Ascending aorta (tissue), 2 donors: ENCODE data around the gene FNIP2. TPM values are rescaled to one million over a fixed set of nuclear protein-coding genes. Genes with fewer than 3 reads are reported as not detected.

Experiments used
- DNase-seq, 2 donors: peaks; one replicate each; pipeline ENCODE4 v3.0.0-alpha.2; 2019; ENCODE audit warnings: low spot score in 2 of 2
- H3K27ac ChIP-seq, 2 donors: fragments of 200-600 bp; sonication (generic); one replicate each; pipeline ENCODE4 v1.5.1; 2016 to 2017; ENCODE audit warnings: mild to moderate bottlenecking in 1 of 2
- H3K27me3 ChIP-seq: fragments of 200-600 bp; sonication (generic); one replicate; pipeline ENCODE4 v1.5.1; 2017
- H3K36me3 ChIP-seq, 2 donors: fragments of 200-600 bp; sonication (generic); one replicate each; pipeline ENCODE4 v1.5.1; 2016
- H3K4me1 ChIP-seq, 2 donors: fragments of 200-600 bp; sonication (generic); one replicate each; pipeline ENCODE4 v1.5.1; 2016 to 2017; ENCODE audit warnings: mild to moderate bottlenecking in 1 of 2
- H3K4me3 ChIP-seq, 2 donors: fragments of 200-600 bp; sonication (generic); one replicate each; pipeline ENCODE4 v1.5.1; 2016 to 2017; ENCODE audit warnings: mild to moderate bottlenecking in 1 of 2
- H3K9me3 ChIP-seq, 2 donors: fragments of 200-600 bp; sonication (generic); one replicate each; pipeline ENCODE4 v1.5.1; 2016
- intact Hi-C: fragments of 100-400 bp; cut with DNase I; formaldehyde crosslinking; loops from one replicate; pipeline ENCODE4 v1.15.1; 2023
- total RNA-seq: library from RNA; depleted of rRNA; stranded (reverse); fragments of >200 nt; gene quantifications from one replicate; pipeline ENCODE4 v1.1.0, GENCODE V29; 2016
- TF ChIP-seq, protein P1 (sequence below), 3 experiments: fragments of 200-600 bp in 2 of 3; fragments of 450-650 bp in 1 of 3; sonication (generic) in 2 of 3; IDR thresholded peaks; one replicate each; pipeline ENCODE4 v1.5.1; 2016 to 2019; ENCODE audit warnings: antibody characterized with exemption in 3 of 3, mild to moderate bottlenecking in 1 of 3, moderate library complexity in 1 of 3

The FNIP2 gene
- total RNA-seq, 1 donor from 2014 or later, result 44.1 TPM

DNA sequence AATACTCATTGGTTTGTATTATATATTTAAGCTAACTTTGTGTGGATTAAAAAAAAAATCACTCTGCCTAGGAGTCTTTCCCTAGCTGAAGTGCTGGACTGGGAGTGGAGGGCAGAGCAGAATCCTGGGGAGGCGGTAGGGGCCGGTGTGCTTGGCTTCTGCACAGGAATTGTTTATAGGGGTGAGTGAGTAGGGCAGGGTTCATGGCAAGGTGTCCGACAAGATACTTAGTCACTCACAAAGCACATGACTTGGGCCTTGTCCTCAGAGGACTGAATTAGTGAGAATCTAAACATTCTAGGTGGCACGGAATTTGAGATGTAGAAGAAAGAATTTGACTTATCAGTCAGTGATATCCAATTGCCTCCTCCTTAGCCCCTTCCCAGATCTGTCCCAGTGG, 32.2 kb downstream of the FNIP2 start:
- Histone ChIP-seq H3K36me3 (no peaks in the 10 kb centered on the region), H3K27me3 (no peaks in the 10 kb centered on the region), H3K9me3 (no peaks in the 10 kb centered on the region), H3K27ac (no peak overlapping the region), H3K4me1 (peaks cover 0 to 4% of the 10 kb centered on the region in 2 donors), H3K4me3 (no peak overlapping the region)
- TF ChIP-seq, protein P1, sequence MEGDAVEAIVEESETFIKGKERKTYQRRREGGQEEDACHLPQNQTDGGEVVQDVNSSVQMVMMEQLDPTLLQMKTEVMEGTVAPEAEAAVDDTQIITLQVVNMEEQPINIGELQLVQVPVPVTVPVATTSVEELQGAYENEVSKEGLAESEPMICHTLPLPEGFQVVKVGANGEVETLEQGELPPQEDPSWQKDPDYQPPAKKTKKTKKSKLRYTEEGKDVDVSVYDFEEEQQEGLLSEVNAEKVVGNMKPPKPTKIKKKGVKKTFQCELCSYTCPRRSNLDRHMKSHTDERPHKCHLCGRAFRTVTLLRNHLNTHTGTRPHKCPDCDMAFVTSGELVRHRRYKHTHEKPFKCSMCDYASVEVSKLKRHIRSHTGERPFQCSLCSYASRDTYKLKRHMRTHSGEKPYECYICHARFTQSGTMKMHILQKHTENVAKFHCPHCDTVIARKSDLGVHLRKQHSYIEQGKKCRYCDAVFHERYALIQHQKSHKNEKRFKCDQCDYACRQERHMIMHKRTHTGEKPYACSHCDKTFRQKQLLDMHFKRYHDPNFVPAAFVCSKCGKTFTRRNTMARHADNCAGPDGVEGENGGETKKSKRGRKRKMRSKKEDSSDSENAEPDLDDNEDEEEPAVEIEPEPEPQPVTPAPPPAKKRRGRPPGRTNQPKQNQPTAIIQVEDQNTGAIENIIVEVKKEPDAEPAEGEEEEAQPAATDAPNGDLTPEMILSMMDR (IDR thresholded peaks at IDR 0.05), result no peak
- DNase-seq, result no peak
- intact Hi-C loops, result no loop called here

DNA sequence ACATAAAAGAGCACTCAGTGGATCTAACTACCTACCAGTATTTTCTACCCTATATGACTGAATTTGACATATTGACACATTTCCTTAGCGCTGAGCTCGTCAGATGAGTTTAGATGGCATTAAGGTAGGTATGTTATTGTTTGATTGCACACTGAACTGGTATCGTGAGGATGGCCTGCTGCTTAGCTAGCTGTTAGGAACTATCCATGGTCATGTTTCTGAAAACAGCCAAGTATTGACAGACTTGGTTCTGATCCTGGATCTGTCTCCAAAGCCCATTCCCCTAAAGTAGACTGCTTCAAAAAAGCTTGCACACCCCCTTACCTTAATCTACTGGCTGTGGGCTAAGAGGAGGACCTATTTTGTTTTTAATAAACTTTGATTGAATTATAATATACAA, 32.9 kb downstream of the FNIP2 start:
- intact Hi-C loops, result no loop called here
- H3K9me3 ChIP-seq, result no peaks in the 10 kb centered on the region
- TF ChIP-seq, protein P1 (IDR thresholded peaks at IDR 0.05), result no peak
- DNase-seq, result no peak
- H3K4me3 ChIP-seq, result no peak overlapping the region
- no peaks in the 10 kb centered on the region for H3K36me3 ChIP-seq
- H3K4me1 ChIP-seq, result peaks cover 0 to 4% of the 10 kb centered on the region in 2 donors
- H3K27me3 ChIP-seq, result no peaks in the 10 kb centered on the region
- H3K27ac ChIP-seq, result no peak overlapping the region

GRCh38 chr4:158802914-158803313, 34.1 kb downstream of the FNIP2 start:
- DNase-seq, result no peak
- no peak overlapping the region for H3K27ac ChIP-seq

DNA sequence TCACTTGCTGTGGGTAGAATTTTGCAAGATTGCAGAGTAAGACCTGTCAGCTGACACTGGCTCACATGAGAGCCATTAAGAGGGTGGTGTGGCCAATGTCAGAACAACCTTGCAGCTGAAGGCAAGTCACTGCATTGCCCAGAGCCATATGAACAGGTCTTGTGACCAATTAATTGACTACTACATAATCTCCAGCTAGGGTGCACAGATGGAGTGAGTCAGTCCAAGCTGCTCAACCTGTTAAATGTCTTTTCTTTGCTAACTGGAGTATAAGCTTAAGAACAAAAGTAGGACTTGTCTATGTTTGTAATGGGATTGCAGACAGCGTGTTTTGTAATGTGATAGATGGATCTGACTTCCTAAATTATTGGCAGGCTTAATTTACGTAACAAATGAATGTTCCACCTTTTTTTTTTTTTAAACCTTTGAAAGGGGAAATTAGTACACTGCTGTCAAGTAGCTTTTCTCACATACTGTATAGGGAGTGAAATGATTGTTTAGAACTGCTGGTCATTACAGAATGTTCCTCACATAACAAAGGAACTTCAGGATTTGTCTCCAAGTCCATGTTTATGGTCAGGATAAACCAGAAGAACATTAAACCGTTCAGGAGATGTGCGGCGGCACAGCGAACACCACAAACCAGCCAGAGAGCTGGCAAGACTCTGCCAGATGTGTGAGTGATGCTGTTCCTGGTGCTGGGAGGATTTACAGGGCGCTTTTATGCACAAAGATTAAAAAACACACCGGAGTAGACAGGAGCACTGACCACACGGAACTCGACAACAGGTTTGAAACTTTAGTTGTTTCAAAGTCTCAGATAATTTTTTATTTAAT, 37.0 kb downstream of the FNIP2 start:
- H3K27me3 ChIP-seq, result no peaks in the 10 kb centered on the region
- no peaks in the 10 kb centered on the region for H3K9me3 ChIP-seq
- no peak overlapping the region for H3K4me3 ChIP-seq
- no peak overlapping the region for H3K27ac ChIP-seq
- H3K4me1 ChIP-seq, result peaks cover 3 to 21% of the 10 kb centered on the region in 2 donors
- DNase-seq, result no peak
- H3K36me3 ChIP-seq, result no peaks in the 10 kb centered on the region
- TF ChIP-seq, protein P1 (IDR thresholded peaks at IDR 0.05), result no peak
- intact Hi-C loops, result no loop called here

More at GRCh38 chr4:158802914-158803313, 34.1 kb downstream of the FNIP2 start:
- peaks cover 0 to 10% of the 10 kb centered on the region in 2 donors for H3K4me1 ChIP-seq
- no peak overlapping the region for H3K4me3 ChIP-seq
- no peaks in the 10 kb centered on the region for H3K9me3 ChIP-seq
- no peaks in the 10 kb centered on the region for H3K27me3 ChIP-seq
- H3K36me3 ChIP-seq, result no peaks in the 10 kb centered on the region
- TF ChIP-seq, protein P1 (IDR thresholded peaks at IDR 0.05), result no peak
- intact Hi-C loops, result no loop called here

- no peaks in the 10 kb centered on the region for H3K27me3 ChIP-seq
- peak overlapping the region in 1 of 2 donors; percentile 94 for H3K27ac ChIP-seq
- intact Hi-C loops, result loop anchor here (2.0 kb wide), 1 partner anchor 21 kb away; no protein-coding TSS in a partner anchor
- no peaks in the 10 kb centered on the region for H3K9me3 ChIP-seq
- DNase-seq, result no peak
- H3K4me3 ChIP-seq, result no peak overlapping the region
- peaks cover 3 to 37% of the 10 kb centered on the region in 2 donors for H3K4me1 ChIP-seq
- no peaks in the 10 kb centered on the region for H3K36me3 ChIP-seq
- TF ChIP-seq, protein P1 (IDR thresholded peaks at IDR 0.05), result no peak
These were observed 38.9 kb downstream of the FNIP2 start for GRCh38 chr4:158807691-158808090.
